Hindlimb muscle (tissue), 1 donor: Measurements from ENCODE around the gene ZCCHC10. TPM values are rescaled to one million over a fixed set of nuclear protein-coding genes. Genes with fewer than 3 reads are reported as not detected.
"Not testable (repeated sequence)": the region's sequence is repeated elsewhere in the genome, so short reads cannot be mapped to it uniquely, and the experiment has no call there.

ENCODE experiments used
- DNase-seq: peaks from one replicate; pipeline ENCODE4 v3.0.0-alpha.2; 2013
- polyA plus RNA-seq: library from polyadenylated mRNA; unstranded; fragments of 120-200 nt; gene quantifications from one replicate; pipeline ENCODE4 v1.2.1, GENCODE V29; 2013; ENCODE audit not compliant: insufficient read length

Gene ZCCHC10
- polyA plus RNA-seq, 1 donor = 21.4 TPM

- DNase-seq = not testable (repeated sequence)
Observed at GRCh38 chr5:132972436-132972828, 53.9 kb downstream of the ZCCHC10 start.

- DNase-seq = no peak
Observed at GRCh38 chr5:132971483-132972435, 54.6 kb downstream of the ZCCHC10 start.

- no peak for DNase-seq
Observed at GRCh38 chr5:132965120-132965519, 61.2 kb downstream of the ZCCHC10 start.

- peak; percentile 96 for DNase-seq
Observed at GRCh38 chr5:132963171-132964104, 62.9 kb downstream of the ZCCHC10 start, which contains the start of gene AFF4. AFF4 (minus strand) TSS chr5:132963634; CDS start chr5:132937189, 26,445 bp downstream.

- peak; percentile 78 for DNase-seq
Observed at GRCh38 chr5:132962429-132963021, 63.8 kb downstream of the ZCCHC10 start.

GRCh38 chr5:132961887-132962286 is 64.5 kb downstream of the ZCCHC10 start:
- DNase-seq = peak; percentile 42

GRCh38 chr5:132961123-132961815 is 65.1 kb downstream of the ZCCHC10 start:
- not testable (repeated sequence) for DNase-seq

GRCh38 chr5:132956166-132956799 is 70.1 kb downstream of the ZCCHC10 start:
- DNase-seq = not testable (repeated sequence)

GRCh38 chr5:132953710-132954109 is 72.6 kb downstream of the ZCCHC10 start:
- no peak for DNase-seq

GRCh38 chr5:132952829-132953228 is 73.5 kb downstream of the ZCCHC10 start:
- no peak for DNase-seq

- no peak for DNase-seq
Observed at GRCh38 chr5:132951897-132952296, 74.5 kb downstream of the ZCCHC10 start.

GRCh38 chr5:132949136-132949535 is 77.2 kb downstream of the ZCCHC10 start:
- no peak for DNase-seq

GRCh38 chr5:132947671-132948070 is 78.7 kb downstream of the ZCCHC10 start:
- DNase-seq = no peak

Other genes with a start within 250 kb of the ZCCHC10 start
- 37.4 TPM for gene SEPTIN8, start 249.3 kb downstream of the ZCCHC10 start, polyA plus RNA-seq
- gene SOWAHA, start 213.2 kb downstream of the ZCCHC10 start, polyA plus RNA-seq = 0.23 TPM
- 2.8 TPM for gene SHROOM1, start 195.9 kb downstream of the ZCCHC10 start, polyA plus RNA-seq
- gene GDF9, start 160.1 kb downstream of the ZCCHC10 start, polyA plus RNA-seq = 0.83 TPM
- 172 TPM for gene UQCRQ, start 159.9 kb downstream of the ZCCHC10 start, polyA plus RNA-seq
- 2.6 TPM for gene LEAP2, start 152.9 kb downstream of the ZCCHC10 start, polyA plus RNA-seq
- gene AFF4, start 62.9 kb downstream of the ZCCHC10 start, polyA plus RNA-seq = 44.0 TPM
- 68.3 TPM for gene HSPA4, start 25.5 kb upstream of the ZCCHC10 start, polyA plus RNA-seq